Measurements from ENCODE around the gene INSL3.

DNA sequence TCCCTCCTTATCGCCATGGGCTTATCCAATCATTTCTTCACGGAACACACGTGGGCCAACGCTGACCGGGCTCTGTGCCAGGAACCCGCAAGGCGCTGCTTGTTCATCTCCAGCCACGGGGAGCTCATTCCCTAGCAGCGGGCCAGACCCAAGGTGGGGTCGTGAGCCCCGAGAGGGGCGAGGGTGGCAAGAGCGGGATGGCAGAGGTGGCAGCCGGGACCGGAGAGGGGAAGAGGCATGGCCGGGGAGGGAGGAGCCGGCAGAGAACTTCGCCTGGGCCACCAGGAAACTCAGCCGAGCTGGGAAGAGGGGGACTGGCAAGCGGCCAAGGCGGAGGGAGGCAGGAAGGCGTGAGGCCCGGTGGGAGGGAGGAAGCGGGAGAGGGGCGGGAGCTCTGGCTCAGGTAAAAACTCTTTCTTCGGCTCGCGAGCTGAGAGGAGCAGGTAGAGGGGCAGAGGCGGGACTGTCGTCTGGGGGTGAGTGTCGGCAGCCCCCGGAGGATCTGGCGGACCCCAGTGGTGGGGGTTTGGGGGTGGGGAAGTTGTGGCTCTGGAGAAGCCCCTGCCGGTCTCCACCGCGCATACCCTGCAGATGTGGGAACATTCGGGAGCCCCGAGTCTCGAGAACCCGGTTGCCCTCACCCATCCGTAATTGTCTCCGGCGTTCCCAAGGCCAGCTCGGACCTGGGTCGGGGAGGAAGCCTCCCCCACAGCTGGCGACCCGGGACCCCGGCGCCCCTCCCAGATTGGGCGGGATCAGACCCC lies 26.4 kb downstream of the INSL3 start, which contains the start of gene B3GNT3:
- TF ChIP-seq, protein P1, sequence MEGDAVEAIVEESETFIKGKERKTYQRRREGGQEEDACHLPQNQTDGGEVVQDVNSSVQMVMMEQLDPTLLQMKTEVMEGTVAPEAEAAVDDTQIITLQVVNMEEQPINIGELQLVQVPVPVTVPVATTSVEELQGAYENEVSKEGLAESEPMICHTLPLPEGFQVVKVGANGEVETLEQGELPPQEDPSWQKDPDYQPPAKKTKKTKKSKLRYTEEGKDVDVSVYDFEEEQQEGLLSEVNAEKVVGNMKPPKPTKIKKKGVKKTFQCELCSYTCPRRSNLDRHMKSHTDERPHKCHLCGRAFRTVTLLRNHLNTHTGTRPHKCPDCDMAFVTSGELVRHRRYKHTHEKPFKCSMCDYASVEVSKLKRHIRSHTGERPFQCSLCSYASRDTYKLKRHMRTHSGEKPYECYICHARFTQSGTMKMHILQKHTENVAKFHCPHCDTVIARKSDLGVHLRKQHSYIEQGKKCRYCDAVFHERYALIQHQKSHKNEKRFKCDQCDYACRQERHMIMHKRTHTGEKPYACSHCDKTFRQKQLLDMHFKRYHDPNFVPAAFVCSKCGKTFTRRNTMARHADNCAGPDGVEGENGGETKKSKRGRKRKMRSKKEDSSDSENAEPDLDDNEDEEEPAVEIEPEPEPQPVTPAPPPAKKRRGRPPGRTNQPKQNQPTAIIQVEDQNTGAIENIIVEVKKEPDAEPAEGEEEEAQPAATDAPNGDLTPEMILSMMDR (optimal IDR thresholded peaks at IDR 0.05 in 1 of 3, IDR thresholded peaks at IDR 0.05 in 1 of 3, conservative IDR thresholded peaks at IDR 0.05 in 1 of 3; ENCODE audit: extremely low read depth in 1 of 3, insufficient read depth in 2 of 3, low read length in 3 of 3): no peak
- no peak for TF ChIP-seq EZH2 (IDR thresholded peaks at IDR 0.05; ENCODE audit: low read length)
